Sigmoid colon (tissue), 7 donors: ENCODE data around the gene RAB3C. TPM values are rescaled to one million over a fixed set of nuclear protein-coding genes. Genes with fewer than 3 reads are reported as not detected.

Source experiments
- DNase-seq: peaks from one replicate; pipeline ENCODE4 v3.0.0-alpha.2; 2019
- H3K27ac ChIP-seq, 4 donors: fragments of 200-600 bp; sonication (generic); one replicate each; pipeline ENCODE4 v1.5.1; 2016 to 2019; ENCODE audit warnings: mild to moderate bottlenecking in 1 of 4
- H3K27me3 ChIP-seq, 3 donors: fragments of 200-600 bp; sonication (generic); one replicate each; pipeline ENCODE4 v1.5.1; 2019; ENCODE audit warnings: mild to moderate bottlenecking in 1 of 3
- H3K36me3 ChIP-seq, 4 donors: fragments of 200-600 bp; sonication (generic); one replicate each; pipeline ENCODE4 v1.5.1; 2016 to 2019
- H3K4me1 ChIP-seq, 4 donors: fragments of 200-600 bp; sonication (generic); one replicate each; pipeline ENCODE4 v1.5.1; 2017 to 2019
- H3K4me3 ChIP-seq, 4 donors: fragments of 200-600 bp; sonication (generic); one replicate each; pipeline ENCODE4 v1.5.1; 2017 to 2019; ENCODE audit warnings: mild to moderate bottlenecking in 2 of 4, moderate library complexity in 1 of 4
- H3K9me3 ChIP-seq, 4 donors: fragments of 200-600 bp in 3 of 4; sonication (generic) in 3 of 4; one replicate each; pipeline versions ENCODE4 v1.5.1 to v1.6.1; 2013 to 2019
- CTCF ChIP-seq, 4 experiments: fragments of 450-650 bp in 3 of 4; fragments of 200-600 bp in 1 of 4; IDR thresholded peaks; one replicate each; pipeline ENCODE4 v1.5.1; 2016 to 2019; ENCODE audit warnings: antibody characterized with exemption in 4 of 4, mild to moderate bottlenecking in 3 of 4, moderate library complexity in 2 of 4
- EP300 ChIP-seq, 4 donors: sonication (generic); formaldehyde crosslinking; IDR thresholded peaks; one replicate each; pipeline ENCODE4 v1.6.1; 2017; ENCODE audit warnings: antibody characterized with exemption in 4 of 4
- POLR2A ChIP-seq, 2 donors: fragments of 450-650 bp; IDR thresholded peaks; one replicate each; pipeline ENCODE4 v1.6.1; 2016; ENCODE audit warnings: antibody characterized with exemption in 2 of 2, mild to moderate bottlenecking in 2 of 2, moderate library complexity in 2 of 2
- POLR2AphosphoS5 ChIP-seq, 4 donors: sonication (generic); formaldehyde crosslinking; IDR thresholded peaks; one replicate each; pipeline ENCODE4 v1.6.1; 2017; ENCODE audit warnings: antibody characterized with exemption in 4 of 4
- WGBS, 2 donors: extraction: QIAGEN DNeasy Blood & Tissue Kit; methylation state at CpG; one replicate each; pipeline ENCODE4 v1.1.7; 2013; 5-methylcytosine and 5-hydroxymethylcytosine counted together
- intact Hi-C: fragments of 100-400 bp; cut with DNase I; formaldehyde crosslinking; loops from one replicate; pipeline ENCODE4 v1.15.1; 2023
- polyA plus RNA-seq, 3 donors: library from polyadenylated mRNA; stranded (reverse); fragments of 200-250 nt; gene quantifications; one replicate each; pipeline ENCODE4 v1.2.3, GENCODE V29; 2013
- total RNA-seq, 4 donors: library from RNA; depleted of rRNA; stranded (reverse); fragments of >200 nt; gene quantifications; one replicate each; pipeline ENCODE4 v1.1.0, GENCODE V29; 2016
- donor health status: healthy with polysubstance abuse.
- donor health status: Bipolar disorder and iron deficiency.
- donor health status: healthy.

Gene RAB3C
- total and polyA plus RNA-seq, 7 donors = under 0.01 to 17.6 (median 2.4) TPM; not detected in 1

- Histone ChIP-seq H3K27me3 (no peaks in the 10 kb centered on the region), H3K27ac (no peak overlapping the region), H3K9me3 (no peaks in the 10 kb centered on the region), H3K36me3 (no peaks in the 10 kb centered on the region), H3K4me3 (no peak overlapping the region), H3K4me1 (no peaks in the 10 kb centered on the region)
- TF ChIP-seq POLR2A (IDR thresholded peaks at IDR 0.05) (no peak), EP300 (IDR thresholded peaks at IDR 0.05) (no peak), POLR2AphosphoS5 (IDR thresholded peaks at IDR 0.05) (no peak), CTCF (IDR thresholded peaks at IDR 0.05) (no peak)
- no peak for DNase-seq
- intact Hi-C loops = no loop called here
- WGBS, 2 donors = 87 to 90% methylated on average over 4 of the region's 4 CpGs
Measured at GRCh38 chr5:58904737-58905136, 321.9 kb downstream of the RAB3C start.

- Histone ChIP-seq H3K9me3 (no peaks in the 10 kb centered on the region), H3K27me3 (no peaks in the 10 kb centered on the region), H3K4me3 (no peak overlapping the region), H3K27ac (no peak overlapping the region), H3K36me3 (no peaks in the 10 kb centered on the region), H3K4me1 (no peaks in the 10 kb centered on the region)
- TF ChIP-seq POLR2AphosphoS5 (IDR thresholded peaks at IDR 0.05) = no peak
- TF ChIP-seq POLR2A (IDR thresholded peaks at IDR 0.05) = no peak
- no peak for TF ChIP-seq CTCF (IDR thresholded peaks at IDR 0.05)
- no peak for TF ChIP-seq EP300 (IDR thresholded peaks at IDR 0.05)
- no peak for DNase-seq
- intact Hi-C loops = no loop called here
Measured at GRCh38 chr5:58905944-58906343, 323.1 kb downstream of the RAB3C start.

Other genes starting within 250 kb of the RAB3C start
- gene PLK2, start 123.0 kb upstream of the RAB3C start, total RNA-seq = 10 to 100 TPM; 19.3 to 46.3 (median 34.8) TPM
- 10 to 100 TPM in 1 of 3 donors, 1 to 10 TPM in 2; 6.4 to 16.0 (median 7.8) TPM for gene PLK2, start 123.0 kb upstream of the RAB3C start, polyA plus RNA-seq
- 1 to 10 TPM in 1 of 4 donors, under 1 TPM in 3; 0.28 to 2.5 (median 0.59) TPM for gene GAPT, start 91.6 kb upstream of the RAB3C start, total RNA-seq
- gene GAPT, start 91.6 kb upstream of the RAB3C start, polyA plus RNA-seq = 1 to 10 TPM in 1 of 3 donors, under 1 TPM in 2; 0.23 to 6.3 (median 0.60) TPM